Measurements from ENCODE around the gene ISG15.
"Not testable (repeated sequence)": the region's sequence is repeated elsewhere in the genome, so short reads cannot be mapped to it uniquely, and the experiment has no call there.

The ISG15 gene

DNA sequence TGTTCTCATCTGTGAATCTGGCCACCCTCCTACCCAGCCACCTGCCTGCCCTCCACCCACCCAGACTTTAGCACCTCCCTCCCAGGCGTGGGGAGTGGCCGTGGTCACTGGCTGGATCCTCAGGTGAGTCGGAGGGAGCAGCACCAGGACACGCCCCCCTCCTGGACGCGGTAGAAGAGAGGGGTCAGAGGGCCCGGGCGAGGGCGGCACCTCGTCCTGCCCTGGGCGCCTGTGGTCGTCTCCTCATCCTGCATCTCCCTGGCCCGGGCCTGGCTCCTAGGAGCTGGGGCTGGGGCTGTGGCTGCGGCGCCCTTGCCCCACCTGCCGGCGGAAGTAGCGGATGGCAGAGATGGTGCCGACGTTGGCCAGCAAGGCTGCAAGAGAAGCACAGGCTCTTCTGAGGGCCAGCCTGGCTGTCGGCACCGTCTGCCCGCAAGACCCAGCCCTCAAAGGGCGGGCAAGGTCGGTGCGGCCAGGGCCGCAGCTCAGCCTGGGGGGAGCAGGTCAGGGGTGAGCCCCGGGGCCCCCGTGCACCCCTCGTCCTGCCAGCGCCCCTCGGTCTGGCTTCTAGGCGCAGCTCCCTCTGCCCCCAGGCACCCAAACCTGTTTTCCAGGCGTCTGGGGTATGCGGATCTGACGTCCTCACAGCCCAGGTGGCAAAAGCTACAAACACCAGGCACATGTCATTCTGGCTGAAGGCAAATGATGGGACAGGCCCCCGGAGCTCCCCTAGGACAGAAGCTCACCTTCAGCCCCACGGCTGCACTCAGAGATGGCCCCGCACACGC lies 37.2 kb upstream of the ISG15 start:
- TF ChIP-seq, protein P1, sequence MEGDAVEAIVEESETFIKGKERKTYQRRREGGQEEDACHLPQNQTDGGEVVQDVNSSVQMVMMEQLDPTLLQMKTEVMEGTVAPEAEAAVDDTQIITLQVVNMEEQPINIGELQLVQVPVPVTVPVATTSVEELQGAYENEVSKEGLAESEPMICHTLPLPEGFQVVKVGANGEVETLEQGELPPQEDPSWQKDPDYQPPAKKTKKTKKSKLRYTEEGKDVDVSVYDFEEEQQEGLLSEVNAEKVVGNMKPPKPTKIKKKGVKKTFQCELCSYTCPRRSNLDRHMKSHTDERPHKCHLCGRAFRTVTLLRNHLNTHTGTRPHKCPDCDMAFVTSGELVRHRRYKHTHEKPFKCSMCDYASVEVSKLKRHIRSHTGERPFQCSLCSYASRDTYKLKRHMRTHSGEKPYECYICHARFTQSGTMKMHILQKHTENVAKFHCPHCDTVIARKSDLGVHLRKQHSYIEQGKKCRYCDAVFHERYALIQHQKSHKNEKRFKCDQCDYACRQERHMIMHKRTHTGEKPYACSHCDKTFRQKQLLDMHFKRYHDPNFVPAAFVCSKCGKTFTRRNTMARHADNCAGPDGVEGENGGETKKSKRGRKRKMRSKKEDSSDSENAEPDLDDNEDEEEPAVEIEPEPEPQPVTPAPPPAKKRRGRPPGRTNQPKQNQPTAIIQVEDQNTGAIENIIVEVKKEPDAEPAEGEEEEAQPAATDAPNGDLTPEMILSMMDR (IDR thresholded peaks at IDR 0.05; ENCODE audit: insufficient read depth, low read depth, low read length, missing control alignments): peak; percentile 71
- DNase-seq (ENCODE audit: low read depth): peak; percentile 81
- H3K4me3 ChIP-seq (ENCODE audit: low read depth, low read length): no peak overlapping the region

DNA sequence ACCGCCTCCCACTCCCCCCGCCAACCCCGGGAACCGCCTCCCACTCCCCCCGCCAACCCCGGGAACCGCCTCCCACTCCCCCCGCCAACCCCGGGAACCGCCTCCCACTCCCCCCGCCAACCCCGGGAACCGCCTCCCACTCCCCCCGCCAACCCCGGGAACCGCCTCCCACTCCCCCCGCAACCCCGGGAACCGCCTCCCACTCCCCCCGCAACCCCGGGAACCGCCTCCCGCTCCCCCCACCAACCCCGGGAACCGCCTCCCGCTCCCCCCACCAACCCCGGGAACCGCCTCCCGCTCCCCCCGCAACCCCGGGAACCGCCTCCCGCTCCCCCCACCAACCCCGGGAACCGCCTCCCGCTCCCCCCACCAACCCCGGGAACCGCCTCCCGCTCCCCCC lies 36.5 kb upstream of the ISG15 start:
- not testable (repeated sequence) for H3K4me3 ChIP-seq (ENCODE audit: low read depth, low read length); DNase-seq (ENCODE audit: low read depth)

- H3K4me3 ChIP-seq (ENCODE audit: low read depth, low read length): no peak overlapping the region
- TF ChIP-seq, protein P1 (IDR thresholded peaks at IDR 0.05; ENCODE audit: insufficient read depth, low read depth, low read length, missing control alignments): no peak
- no peak for DNase-seq (ENCODE audit: low read depth)
Measured at GRCh38 chr1:978069-978834, 35.0 kb upstream of the ISG15 start.

GRCh38 chr1:978835-979743 lies 34.2 kb upstream of the ISG15 start:
- no peak for DNase-seq (ENCODE audit: low read depth)
- no peak overlapping the region for H3K4me3 ChIP-seq (ENCODE audit: low read depth, low read length)
- TF ChIP-seq, protein P1 (IDR thresholded peaks at IDR 0.05; ENCODE audit: insufficient read depth, low read depth, low read length, missing control alignments): no peak

DNA sequence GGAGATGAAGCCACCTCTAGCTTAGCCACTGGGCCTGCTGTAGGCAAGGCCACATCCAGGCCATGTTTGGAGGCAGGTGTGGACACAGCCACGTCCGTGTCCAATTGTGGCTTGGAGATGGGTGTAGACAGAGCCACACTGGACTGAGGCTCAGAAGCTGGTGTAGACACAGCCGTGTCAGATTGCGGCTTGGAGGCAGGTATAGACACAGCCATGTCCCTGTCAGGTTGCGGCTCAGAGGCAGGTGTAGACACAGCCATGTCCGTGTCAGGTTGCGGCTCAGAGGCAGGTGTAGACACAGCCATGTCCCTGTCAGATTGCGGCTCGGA lies 33.6 kb upstream of the ISG15 start:
- no peak overlapping the region for H3K4me3 ChIP-seq (ENCODE audit: low read depth, low read length)
- no peak for DNase-seq (ENCODE audit: low read depth)
- TF ChIP-seq, protein P1 (IDR thresholded peaks at IDR 0.05; ENCODE audit: insufficient read depth, low read depth, low read length, missing control alignments): no peak

DNA sequence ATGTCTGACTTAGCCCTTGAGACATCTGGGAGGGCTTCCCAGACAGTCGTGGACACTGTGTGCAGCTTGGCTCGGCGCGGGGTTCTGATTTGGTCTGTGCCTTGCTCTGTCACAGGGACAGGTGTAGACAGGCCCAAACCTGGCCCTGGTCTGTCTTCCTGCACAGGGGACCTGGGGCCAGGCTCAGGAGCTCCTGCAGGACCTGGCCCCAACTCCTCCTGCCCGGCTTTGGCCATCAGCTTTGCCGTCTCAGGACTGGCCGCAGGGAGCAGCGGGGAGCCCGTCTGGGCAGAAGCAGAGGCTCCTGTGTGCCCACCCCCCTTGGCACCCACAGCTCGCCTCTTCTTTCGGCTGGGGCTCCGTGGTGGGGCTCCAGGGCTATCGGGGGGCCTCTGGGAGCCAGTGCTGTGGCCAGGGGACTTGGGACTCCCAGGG lies 33.1 kb upstream of the ISG15 start:
- no peak overlapping the region for H3K4me3 ChIP-seq (ENCODE audit: low read depth, low read length)
- TF ChIP-seq, protein P1 (IDR thresholded peaks at IDR 0.05; ENCODE audit: insufficient read depth, low read depth, low read length, missing control alignments): no peak
- no peak for DNase-seq (ENCODE audit: low read depth)
